WI38 (cell line): ENCODE data around the gene ZNF862.

Experiments used
- H3K4me3 ChIP-seq: 2 replicates; pipeline ENCODE4 v1.5.1; 2011; ENCODE audit warnings: low read depth, mild to moderate bottlenecking, control low read depth, low read length
- CTCF ChIP-seq: IDR thresholded peaks from 2 replicates; pipeline ENCODE4 v1.5.1; 2012; ENCODE audit warnings: low read depth, mild to moderate bottlenecking, control low read depth, low read length

The ZNF862 gene

GRCh38 chr7:149793261-149793660 is 44.9 kb upstream of the ZNF862 start:
- no peak overlapping the region for H3K4me3 ChIP-seq
- TF ChIP-seq CTCF = no peak

GRCh38 chr7:149794661-149795060 is 43.5 kb upstream of the ZNF862 start:
- H3K4me3 ChIP-seq = no peak overlapping the region

GRCh38 chr7:149795126-149795525 is 43.0 kb upstream of the ZNF862 start:
- no peak for TF ChIP-seq CTCF
- no peak overlapping the region for H3K4me3 ChIP-seq

More at GRCh38 chr7:149794661-149795060, 43.5 kb upstream of the ZNF862 start:
- TF ChIP-seq CTCF = no peak

- no peak for TF ChIP-seq CTCF
- H3K4me3 ChIP-seq = no peak overlapping the region
These were observed 41.8 kb upstream of the ZNF862 start for GRCh38 chr7:149796287-149796860.

GRCh38 chr7:149797771-149798170 is 40.4 kb upstream of the ZNF862 start:
- TF ChIP-seq CTCF = no peak
- H3K4me3 ChIP-seq = no peak overlapping the region

GRCh38 chr7:149799397-149800168 is 38.6 kb upstream of the ZNF862 start:
- H3K4me3 ChIP-seq = no peak overlapping the region
- TF ChIP-seq CTCF = no peak

GRCh38 chr7:149800169-149800555 is 38.0 kb upstream of the ZNF862 start:
- no peak for TF ChIP-seq CTCF
- no peak overlapping the region for H3K4me3 ChIP-seq
